ENCODE data around the gene PRDM16.

The PRDM16 gene

DNA sequence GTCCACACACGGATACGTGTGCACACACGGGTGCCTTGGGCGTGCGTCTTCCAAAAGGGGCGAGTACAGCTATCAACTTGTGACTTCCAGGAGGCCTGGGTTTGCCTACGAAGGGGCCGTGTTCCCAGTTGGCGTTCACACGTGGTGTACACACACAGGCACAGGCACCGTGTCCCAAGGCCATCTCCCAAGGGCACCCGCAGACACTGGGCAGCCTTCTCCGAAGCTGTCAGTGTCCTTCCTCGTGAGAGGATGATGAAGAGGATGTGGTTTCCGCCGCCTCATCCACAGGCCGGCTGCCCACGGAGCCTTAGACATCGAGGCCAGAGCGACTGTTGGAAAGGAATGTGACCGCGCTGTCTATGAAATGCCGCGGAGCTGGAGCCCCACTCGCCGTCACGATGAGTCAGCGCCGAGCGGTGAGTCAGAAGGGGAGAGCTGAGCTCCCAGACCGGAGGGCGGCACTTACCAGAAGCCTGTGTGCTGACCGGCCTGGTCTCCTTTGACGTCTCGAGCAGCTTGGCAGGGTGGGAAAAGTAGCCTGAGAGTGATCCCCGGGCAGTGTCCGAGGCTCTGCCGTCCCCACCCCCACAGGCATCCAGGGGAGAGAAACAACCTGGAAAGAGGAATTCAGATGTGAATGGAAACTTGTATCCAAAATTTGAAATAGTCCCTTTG, 244.0 kb downstream of the PRDM16 start:
- Histone ChIP-seq H3K4me2 (ENCODE audit: low read depth, low read length) (no peak overlapping the region), H2AFZ (ENCODE audit: low read length) (no peak overlapping the region), H3K36me3 (replicated peaks; ENCODE audit: insufficient read depth, low read length) (no peaks in the 10 kb centered on the region), H3K9ac (ENCODE audit: low read length) (no peak overlapping the region), H3K9me2 (replicated peaks; ENCODE audit: insufficient read depth, low read length) (no peaks in the 10 kb centered on the region), H3K27ac (ENCODE audit: low read length) (no peak overlapping the region), H3K9me3 (replicated peaks; ENCODE audit: insufficient read depth, low read length) (no peaks in the 10 kb centered on the region), H3K79me2 (ENCODE audit: low read length) (no peaks in the 10 kb centered on the region), H3K4me1 (ENCODE audit: low read length) (no peaks in the 10 kb centered on the region), H4K20me1 (ENCODE audit: insufficient read depth, low read length) (no peaks in the 10 kb centered on the region), H3K27me3 (replicated peaks; ENCODE audit: insufficient read depth, low read length) (peaks cover 95% of the 10 kb centered on the region), H3K4me3 (ENCODE audit: low read length) (no peak overlapping the region), H3F3A (ENCODE audit: insufficient read depth, low read length) (no peaks in the 10 kb centered on the region)
- no peak for DNase-seq
- TF ChIP-seq EZH2 (optimal IDR thresholded peaks at IDR 0.05; ENCODE audit: low read depth, low read length) (no peak), EZH2phosphoT487 (IDR thresholded peaks at IDR 0.05; ENCODE audit: low read length) (no peak)
- TF ChIP-seq, protein P1, sequence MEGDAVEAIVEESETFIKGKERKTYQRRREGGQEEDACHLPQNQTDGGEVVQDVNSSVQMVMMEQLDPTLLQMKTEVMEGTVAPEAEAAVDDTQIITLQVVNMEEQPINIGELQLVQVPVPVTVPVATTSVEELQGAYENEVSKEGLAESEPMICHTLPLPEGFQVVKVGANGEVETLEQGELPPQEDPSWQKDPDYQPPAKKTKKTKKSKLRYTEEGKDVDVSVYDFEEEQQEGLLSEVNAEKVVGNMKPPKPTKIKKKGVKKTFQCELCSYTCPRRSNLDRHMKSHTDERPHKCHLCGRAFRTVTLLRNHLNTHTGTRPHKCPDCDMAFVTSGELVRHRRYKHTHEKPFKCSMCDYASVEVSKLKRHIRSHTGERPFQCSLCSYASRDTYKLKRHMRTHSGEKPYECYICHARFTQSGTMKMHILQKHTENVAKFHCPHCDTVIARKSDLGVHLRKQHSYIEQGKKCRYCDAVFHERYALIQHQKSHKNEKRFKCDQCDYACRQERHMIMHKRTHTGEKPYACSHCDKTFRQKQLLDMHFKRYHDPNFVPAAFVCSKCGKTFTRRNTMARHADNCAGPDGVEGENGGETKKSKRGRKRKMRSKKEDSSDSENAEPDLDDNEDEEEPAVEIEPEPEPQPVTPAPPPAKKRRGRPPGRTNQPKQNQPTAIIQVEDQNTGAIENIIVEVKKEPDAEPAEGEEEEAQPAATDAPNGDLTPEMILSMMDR (IDR thresholded peaks at IDR 0.05; ENCODE audit: low read length): no peak

DNA sequence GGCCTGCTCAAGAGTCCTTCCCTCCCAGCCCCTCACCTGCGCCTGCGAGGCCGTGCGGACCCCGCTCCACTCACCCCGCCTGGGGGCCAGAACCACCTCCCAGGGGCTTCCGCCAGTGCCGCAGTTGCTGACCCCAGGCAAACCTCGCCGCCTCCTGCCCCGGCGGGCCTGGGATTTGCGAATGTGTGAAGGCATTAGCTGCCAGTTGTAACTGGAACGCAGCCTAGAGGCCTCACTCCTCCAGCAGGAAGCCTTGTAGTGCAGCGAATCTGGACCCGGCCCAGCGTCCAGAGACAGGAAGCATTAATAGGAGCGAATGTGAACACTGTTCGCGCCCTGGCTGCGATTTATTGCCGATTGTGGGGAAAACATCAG, 244.6 kb downstream of the PRDM16 start:
- H2AFZ ChIP-seq (ENCODE audit: low read length): no peak overlapping the region
- DNase-seq: no peak
- H3K27ac ChIP-seq (ENCODE audit: low read length): no peak overlapping the region
- TF ChIP-seq EZH2phosphoT487 (IDR thresholded peaks at IDR 0.05; ENCODE audit: low read length) (no peak), EZH2 (optimal IDR thresholded peaks at IDR 0.05; ENCODE audit: low read depth, low read length) (no peak)
- TF ChIP-seq, protein P1 (IDR thresholded peaks at IDR 0.05; ENCODE audit: low read length): no peak
- H3K4me3 ChIP-seq (ENCODE audit: low read length): no peak overlapping the region
- no peaks in the 10 kb centered on the region for H4K20me1 ChIP-seq (ENCODE audit: insufficient read depth, low read length)
- H3K9ac ChIP-seq (ENCODE audit: low read length): no peak overlapping the region
- H3K9me2 ChIP-seq (replicated peaks; ENCODE audit: insufficient read depth, low read length): no peaks in the 10 kb centered on the region
- peaks cover 95% of the 10 kb centered on the region for H3K27me3 ChIP-seq (replicated peaks; ENCODE audit: insufficient read depth, low read length)
- no peaks in the 10 kb centered on the region for H3F3A ChIP-seq (ENCODE audit: insufficient read depth, low read length)
- H3K4me1 ChIP-seq (ENCODE audit: low read length): no peaks in the 10 kb centered on the region
- H3K36me3 ChIP-seq (replicated peaks; ENCODE audit: insufficient read depth, low read length): no peaks in the 10 kb centered on the region
- no peaks in the 10 kb centered on the region for H3K9me3 ChIP-seq (replicated peaks; ENCODE audit: insufficient read depth, low read length)
- no peak overlapping the region for H3K4me2 ChIP-seq (ENCODE audit: low read depth, low read length)
- no peaks in the 10 kb centered on the region for H3K79me2 ChIP-seq (ENCODE audit: low read length)

DNA sequence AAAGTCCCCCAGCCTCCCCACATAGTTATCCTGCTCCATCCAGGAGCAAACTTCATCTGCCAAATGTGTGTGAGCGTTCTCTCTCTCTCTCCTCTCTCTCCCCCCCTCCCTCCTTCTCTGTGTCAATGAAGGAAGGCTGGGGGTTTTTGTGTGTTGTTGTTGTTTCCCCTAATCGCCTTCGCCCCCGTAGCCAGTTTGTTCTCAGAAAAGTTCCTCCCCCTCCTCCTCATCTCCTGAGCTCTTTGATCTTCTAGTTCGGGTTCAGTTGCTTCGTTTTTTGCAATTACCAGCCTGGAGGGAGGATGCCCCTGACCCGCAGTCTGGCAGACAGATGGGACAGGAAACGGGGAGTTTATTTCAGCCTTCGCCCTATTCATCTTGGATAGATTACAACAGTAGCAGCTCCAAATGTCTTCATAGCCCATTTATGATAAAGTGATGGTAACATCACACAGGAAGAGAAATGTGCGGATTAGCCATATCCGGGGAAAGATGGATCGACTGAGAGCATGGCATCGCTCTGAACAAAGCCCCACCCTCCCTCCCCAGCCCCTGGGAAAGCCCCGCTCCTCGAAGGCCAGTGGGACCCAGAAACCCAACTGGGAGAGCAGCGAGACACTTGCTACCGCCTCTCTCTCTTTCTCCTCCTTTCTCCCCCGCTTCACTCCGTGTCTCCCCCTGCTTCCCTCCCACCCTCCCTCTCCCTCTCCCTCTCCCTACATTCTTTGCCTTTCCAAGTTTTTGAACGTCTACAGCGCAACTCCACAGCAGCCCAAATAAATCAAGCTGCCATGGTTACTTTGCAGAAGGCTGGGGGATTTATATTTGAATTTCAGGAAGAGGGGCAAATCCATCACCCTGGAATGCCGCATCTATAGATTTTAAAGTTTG, 245.7 kb downstream of the PRDM16 start:
- Histone ChIP-seq H3K4me2 (ENCODE audit: low read depth, low read length) (no peak overlapping the region), H3K79me2 (ENCODE audit: low read length) (no peaks in the 10 kb centered on the region), H4K20me1 (ENCODE audit: insufficient read depth, low read length) (no peaks in the 10 kb centered on the region), H3F3A (ENCODE audit: insufficient read depth, low read length) (no peaks in the 10 kb centered on the region), H2AFZ (ENCODE audit: low read length) (no peak overlapping the region), H3K9me2 (replicated peaks; ENCODE audit: insufficient read depth, low read length) (no peaks in the 10 kb centered on the region), H3K4me1 (ENCODE audit: low read length) (no peaks in the 10 kb centered on the region), H3K27ac (ENCODE audit: low read length) (no peak overlapping the region), H3K27me3 (replicated peaks; ENCODE audit: insufficient read depth, low read length) (peaks cover 95% of the 10 kb centered on the region), H3K4me3 (ENCODE audit: low read length) (no peak overlapping the region), H3K36me3 (replicated peaks; ENCODE audit: insufficient read depth, low read length) (no peaks in the 10 kb centered on the region), H3K9ac (ENCODE audit: low read length) (no peak overlapping the region), H3K9me3 (replicated peaks; ENCODE audit: insufficient read depth, low read length) (no peaks in the 10 kb centered on the region)
- DNase-seq: no peak
- TF ChIP-seq EZH2 (optimal IDR thresholded peaks at IDR 0.05; ENCODE audit: low read depth, low read length) (no peak), EZH2phosphoT487 (IDR thresholded peaks at IDR 0.05; ENCODE audit: low read length) (no peak)
- TF ChIP-seq, protein P1 (IDR thresholded peaks at IDR 0.05; ENCODE audit: low read length): no peak
